Measurements from ENCODE around the gene AIM2.

The AIM2 gene

DNA sequence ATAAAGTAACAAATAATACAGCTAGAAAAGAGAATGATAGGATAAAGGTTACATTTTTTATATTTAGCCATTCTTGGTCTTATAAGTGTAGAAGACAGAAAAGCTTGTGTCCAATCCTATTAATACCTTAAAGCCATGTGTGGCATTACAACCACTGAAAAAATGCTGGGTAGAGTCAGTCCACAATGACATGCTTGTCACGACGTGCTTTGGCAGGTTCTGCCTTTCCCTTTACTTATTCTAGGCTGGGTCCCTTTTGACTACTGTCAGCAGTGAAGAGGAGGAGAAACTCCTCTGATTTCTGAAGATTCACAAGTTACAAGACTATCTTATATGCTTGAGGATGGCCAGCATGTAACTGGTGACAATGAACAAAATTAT, 14.6 kb upstream of the AIM2 start:
- ChIA-PET CTCF (interaction anchor here (0.9 to 3.2 kb wide), 2 partner anchors 10 to 20 kb away, joined by 3 to 21 read pairs; no protein-coding TSS in a partner anchor), POLR2A (no interaction called here)
- TF ChIP-seq, protein P1, sequence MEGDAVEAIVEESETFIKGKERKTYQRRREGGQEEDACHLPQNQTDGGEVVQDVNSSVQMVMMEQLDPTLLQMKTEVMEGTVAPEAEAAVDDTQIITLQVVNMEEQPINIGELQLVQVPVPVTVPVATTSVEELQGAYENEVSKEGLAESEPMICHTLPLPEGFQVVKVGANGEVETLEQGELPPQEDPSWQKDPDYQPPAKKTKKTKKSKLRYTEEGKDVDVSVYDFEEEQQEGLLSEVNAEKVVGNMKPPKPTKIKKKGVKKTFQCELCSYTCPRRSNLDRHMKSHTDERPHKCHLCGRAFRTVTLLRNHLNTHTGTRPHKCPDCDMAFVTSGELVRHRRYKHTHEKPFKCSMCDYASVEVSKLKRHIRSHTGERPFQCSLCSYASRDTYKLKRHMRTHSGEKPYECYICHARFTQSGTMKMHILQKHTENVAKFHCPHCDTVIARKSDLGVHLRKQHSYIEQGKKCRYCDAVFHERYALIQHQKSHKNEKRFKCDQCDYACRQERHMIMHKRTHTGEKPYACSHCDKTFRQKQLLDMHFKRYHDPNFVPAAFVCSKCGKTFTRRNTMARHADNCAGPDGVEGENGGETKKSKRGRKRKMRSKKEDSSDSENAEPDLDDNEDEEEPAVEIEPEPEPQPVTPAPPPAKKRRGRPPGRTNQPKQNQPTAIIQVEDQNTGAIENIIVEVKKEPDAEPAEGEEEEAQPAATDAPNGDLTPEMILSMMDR (IDR thresholded peaks at IDR 0.05; ENCODE audit: insufficient read depth, low read length, missing control alignments): no peak
- no peak overlapping the region for H3K4me3 ChIP-seq (ENCODE audit: low read depth, low read length)
- no peak for DNase-seq (ENCODE audit: low read depth, low spot score)

DNA sequence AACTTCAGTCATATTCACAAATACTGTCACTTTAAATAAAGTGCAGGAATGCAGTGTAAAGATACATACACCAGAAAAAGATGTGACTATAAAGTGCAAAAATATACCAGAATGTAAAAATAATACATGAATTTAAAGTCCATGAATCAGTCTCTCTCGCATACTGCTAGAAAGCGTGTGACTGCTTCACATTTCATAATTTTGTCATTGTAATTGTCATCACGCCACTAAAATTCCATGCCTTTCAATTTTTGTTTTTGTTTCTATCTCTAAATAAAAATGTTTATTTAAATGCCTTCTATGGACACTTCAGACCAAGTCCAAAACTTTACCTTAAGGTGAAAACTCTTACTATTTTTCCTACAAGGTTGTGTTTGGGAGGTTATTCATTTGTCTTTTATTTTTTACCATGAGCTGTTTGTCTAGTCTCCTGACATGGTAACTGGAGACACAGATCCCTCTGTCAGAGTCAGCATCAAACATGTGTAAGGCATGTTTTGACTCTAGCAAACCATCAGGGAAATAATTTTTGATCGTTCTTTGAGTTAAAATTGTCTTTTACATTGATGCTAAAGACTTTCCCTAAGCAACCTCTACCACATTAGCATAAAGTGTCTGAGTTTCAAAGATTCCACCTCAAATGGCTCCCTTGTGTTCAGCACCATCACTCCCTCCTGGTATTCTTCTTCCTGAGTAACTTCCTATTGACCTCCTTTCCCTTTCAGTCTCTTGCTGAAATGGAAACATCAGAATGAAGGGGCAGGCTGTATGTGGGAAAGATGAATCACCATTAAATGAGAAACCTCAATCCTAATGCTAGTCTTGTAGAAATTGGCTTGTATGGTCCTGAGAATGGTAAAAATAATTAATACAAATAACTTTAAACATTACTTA, 14.0 kb upstream of the AIM2 start:
- TF ChIP-seq, protein P1 (IDR thresholded peaks at IDR 0.05; ENCODE audit: insufficient read depth, low read length, missing control alignments): no peak
- DNase-seq (ENCODE audit: low read depth, low spot score): no peak
- CTCF ChIA-PET: interaction anchor here (0.9 to 3.2 kb wide), 4 partner anchors 9 to 22 kb away, joined by 3 to 21 read pairs (median 6); no protein-coding TSS in a partner anchor
- POLR2A ChIA-PET: no interaction called here
- H3K4me3 ChIP-seq (ENCODE audit: low read depth, low read length): no peak overlapping the region

DNA sequence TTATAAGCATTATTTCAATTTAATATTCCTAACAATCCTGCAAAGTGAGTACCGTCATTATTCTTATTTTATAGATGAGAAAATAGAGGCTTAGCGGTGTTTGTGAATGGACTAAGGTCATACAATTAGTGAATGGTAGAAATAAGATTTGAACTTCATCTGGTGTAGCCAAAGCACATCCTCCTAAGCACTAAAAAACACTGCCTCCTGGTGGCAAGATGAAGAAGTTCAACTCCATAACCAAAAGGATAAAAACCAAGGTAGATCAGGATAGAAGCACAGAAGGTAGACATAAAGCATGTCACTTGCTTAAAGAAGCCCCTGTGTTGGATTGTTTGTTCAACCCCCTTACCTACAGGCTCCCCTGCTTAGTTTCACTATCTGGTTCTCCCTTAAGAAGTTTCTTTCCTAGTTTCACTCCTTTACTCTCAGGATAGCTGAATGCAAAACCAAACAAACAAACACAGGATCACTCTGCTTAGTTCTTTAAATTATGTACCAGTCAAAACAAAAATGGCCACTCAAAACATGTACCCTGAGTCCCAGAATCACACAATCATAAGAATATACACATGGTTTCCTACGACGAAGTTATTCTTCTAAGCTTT, 12.7 kb upstream of the AIM2 start:
- CTCF ChIA-PET: interaction anchor here (1.4 to 3.2 kb wide), 6 partner anchors 11 to 885 kb away, joined by 3 to 21 read pairs (median 6); no protein-coding TSS in a partner anchor
- no peak for DNase-seq (ENCODE audit: low read depth, low spot score)
- H3K4me3 ChIP-seq (ENCODE audit: low read depth, low read length): no peak overlapping the region
- POLR2A ChIA-PET: no interaction called here
- TF ChIP-seq, protein P1 (IDR thresholded peaks at IDR 0.05; ENCODE audit: insufficient read depth, low read length, missing control alignments): no peak

DNA sequence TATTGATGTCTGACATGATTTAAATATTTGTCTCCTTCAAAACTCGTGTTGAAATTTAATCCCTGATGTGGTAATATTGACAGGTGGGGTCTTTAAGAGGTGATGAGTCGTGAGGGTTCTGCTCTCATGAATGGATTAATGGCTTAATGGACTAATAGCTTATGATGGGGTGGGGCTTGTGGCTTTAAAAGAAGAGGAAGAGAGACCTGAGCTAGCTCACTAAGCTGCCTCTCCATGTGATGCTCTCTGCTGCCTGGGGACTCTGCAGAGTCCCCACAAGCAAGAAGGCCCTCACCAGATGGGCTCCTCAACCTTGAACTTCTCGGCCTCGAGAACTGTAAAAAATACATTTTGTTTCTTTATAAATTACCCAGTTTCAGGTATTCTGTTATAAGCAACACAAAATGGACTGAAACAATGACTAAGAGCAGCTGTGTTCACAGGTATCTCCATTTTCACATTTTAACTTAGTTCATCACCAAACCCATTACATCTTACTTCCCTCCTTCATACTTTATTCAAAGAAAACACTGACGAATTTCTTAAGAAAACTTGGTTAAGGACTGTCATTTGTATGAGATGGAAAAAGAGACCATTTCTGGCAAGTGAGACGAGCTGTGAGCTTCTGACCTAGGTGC, 12.1 kb upstream of the AIM2 start:
- POLR2A ChIA-PET: no interaction called here
- DNase-seq (ENCODE audit: low read depth, low spot score): no peak
- CTCF ChIA-PET: interaction anchor here (1.4 to 3.2 kb wide), 6 partner anchors 10 to 885 kb away, joined by 3 to 21 read pairs (median 6); no protein-coding TSS in a partner anchor
- TF ChIP-seq, protein P1 (IDR thresholded peaks at IDR 0.05; ENCODE audit: insufficient read depth, low read length, missing control alignments): no peak
- no peak overlapping the region for H3K4me3 ChIP-seq (ENCODE audit: low read depth, low read length)

DNA sequence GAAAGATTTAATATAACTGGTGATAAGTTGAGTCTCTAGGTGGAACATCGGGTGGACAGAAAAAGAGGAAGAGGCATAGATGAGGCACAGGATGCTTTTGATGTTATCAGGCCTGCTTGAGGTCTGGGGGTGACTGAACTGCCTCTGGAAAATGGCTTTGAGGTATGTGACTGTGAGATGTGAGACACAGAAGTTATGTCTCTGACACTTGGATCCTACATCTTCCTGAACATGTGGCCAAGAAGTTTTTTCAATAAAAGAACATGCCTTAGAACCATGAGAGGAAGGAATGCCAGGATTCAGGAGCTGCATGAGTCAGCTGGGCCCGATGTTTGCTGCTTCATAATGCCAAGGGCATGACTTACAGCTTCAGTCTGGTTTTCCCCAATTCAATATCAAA, 11.5 kb upstream of the AIM2 start:
- ChIA-PET CTCF (interaction anchor here (1.7 to 3.2 kb wide), 5 partner anchors 10 to 884 kb away, joined by 6 to 21 read pairs (median 7); no protein-coding TSS in a partner anchor), POLR2A (no interaction called here)
- peak; percentile 70 for DNase-seq (ENCODE audit: low read depth, low spot score)
- H3K4me3 ChIP-seq (ENCODE audit: low read depth, low read length): no peak overlapping the region
- TF ChIP-seq, protein P1 (IDR thresholded peaks at IDR 0.05; ENCODE audit: insufficient read depth, low read length, missing control alignments): no peak
